ENCODE data around the gene FRMD4A. TPM values are rescaled to one million over a fixed set of nuclear protein-coding genes. Genes with fewer than 3 reads are reported as not detected.
A peak's percentile ranks its signal among the peaks of the same experiment; 100 is the strongest.

FRMD4A gene
- total RNA-seq, 6 donors from 2014 or later, result 22.3 to 114 (median 52.3) TPM

- peaks cover 6 to 79% (median 37%) of the 10 kb centered on the region in 4 donors for H3K36me3 ChIP-seq
- H3K27ac ChIP-seq, result no peak overlapping the region
- TF ChIP-seq, protein P1, sequence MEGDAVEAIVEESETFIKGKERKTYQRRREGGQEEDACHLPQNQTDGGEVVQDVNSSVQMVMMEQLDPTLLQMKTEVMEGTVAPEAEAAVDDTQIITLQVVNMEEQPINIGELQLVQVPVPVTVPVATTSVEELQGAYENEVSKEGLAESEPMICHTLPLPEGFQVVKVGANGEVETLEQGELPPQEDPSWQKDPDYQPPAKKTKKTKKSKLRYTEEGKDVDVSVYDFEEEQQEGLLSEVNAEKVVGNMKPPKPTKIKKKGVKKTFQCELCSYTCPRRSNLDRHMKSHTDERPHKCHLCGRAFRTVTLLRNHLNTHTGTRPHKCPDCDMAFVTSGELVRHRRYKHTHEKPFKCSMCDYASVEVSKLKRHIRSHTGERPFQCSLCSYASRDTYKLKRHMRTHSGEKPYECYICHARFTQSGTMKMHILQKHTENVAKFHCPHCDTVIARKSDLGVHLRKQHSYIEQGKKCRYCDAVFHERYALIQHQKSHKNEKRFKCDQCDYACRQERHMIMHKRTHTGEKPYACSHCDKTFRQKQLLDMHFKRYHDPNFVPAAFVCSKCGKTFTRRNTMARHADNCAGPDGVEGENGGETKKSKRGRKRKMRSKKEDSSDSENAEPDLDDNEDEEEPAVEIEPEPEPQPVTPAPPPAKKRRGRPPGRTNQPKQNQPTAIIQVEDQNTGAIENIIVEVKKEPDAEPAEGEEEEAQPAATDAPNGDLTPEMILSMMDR (IDR thresholded peaks at IDR 0.05), result no peak
- TF ChIP-seq POLR2AphosphoS5 (IDR thresholded peaks at IDR 0.05), result no peak
- TF ChIP-seq EP300 (IDR thresholded peaks at IDR 0.05), result no peak
- no peak for TF ChIP-seq POLR2A (IDR thresholded peaks at IDR 0.05)
- H3K9me3 ChIP-seq, result no peaks in the 10 kb centered on the region
- H3K4me1 ChIP-seq, result no peaks in the 10 kb centered on the region
- ATAC-seq (ENCODE audit: low FRiP score in 2 of 2) (no peak), DNase-seq (no peak)
- H3K4me3 ChIP-seq, result no peak overlapping the region
- no peaks in the 10 kb centered on the region for H3K27me3 ChIP-seq
- WGBS, 2 donors, result 77 to 81% methylated on average over 8 of the region's 8 CpGs
Measured at GRCh38 chr10:13614530-13615332, 716.0 kb downstream of the FRMD4A start.

DNA sequence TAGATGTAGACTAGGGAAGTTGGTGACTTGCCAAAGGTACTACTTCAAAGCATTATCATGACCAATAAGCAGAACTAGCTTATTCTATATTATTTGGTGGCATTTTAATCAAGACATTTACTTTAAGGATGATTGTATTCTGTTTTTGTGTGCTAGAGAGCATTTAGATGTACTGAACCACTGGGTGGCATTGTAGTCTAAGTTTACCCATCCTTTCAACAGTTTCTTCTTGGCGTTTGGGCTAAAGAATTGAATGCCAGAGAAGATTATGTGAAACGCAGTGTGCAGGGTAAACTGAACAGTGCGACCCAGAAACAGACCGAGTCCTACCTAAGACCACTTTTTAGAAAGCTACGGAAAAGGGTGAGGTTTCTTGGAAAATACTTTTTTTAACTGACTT is 717.2 kb downstream of the FRMD4A start:
- ATAC-seq (ENCODE audit: low FRiP score in 2 of 2) (no peak), DNase-seq (no peak)
- H3K27me3 ChIP-seq, result no peaks in the 10 kb centered on the region
- H3K4me1 ChIP-seq, result no peaks in the 10 kb centered on the region
- peaks cover 6 to 78% (median 36%) of the 10 kb centered on the region in 4 donors for H3K36me3 ChIP-seq
- TF ChIP-seq, protein P1 (IDR thresholded peaks at IDR 0.05), result peak in 3 of 6 experiments; percentile 18 to 28 (median 23)
- TF ChIP-seq EP300 (IDR thresholded peaks at IDR 0.05), result no peak
- no peak overlapping the region for H3K27ac ChIP-seq
- H3K9me3 ChIP-seq, result no peaks in the 10 kb centered on the region
- no peak overlapping the region for H3K4me3 ChIP-seq
- WGBS, 2 donors, result 49 to 51% methylated on average over 5 of the region's 5 CpGs

GRCh38 chr10:13612654-13613373 is 717.9 kb downstream of the FRMD4A start:
- 87 to 90% methylated on average over 3 of the region's 3 CpGs for WGBS, 2 donors
- Histone ChIP-seq H3K36me3 (peaks cover 6 to 71% (median 34%) of the 10 kb centered on the region in 4 donors), H3K4me3 (no peak overlapping the region), H3K27ac (no peak overlapping the region), H3K27me3 (no peaks in the 10 kb centered on the region), H3K9me3 (no peaks in the 10 kb centered on the region), H3K4me1 (no peaks in the 10 kb centered on the region)
- ATAC-seq (ENCODE audit: low FRiP score in 2 of 2) (no peak), DNase-seq (no peak)
- TF ChIP-seq POLR2A (IDR thresholded peaks at IDR 0.05) (no peak), POLR2AphosphoS5 (IDR thresholded peaks at IDR 0.05) (no peak), EP300 (IDR thresholded peaks at IDR 0.05) (no peak)
- TF ChIP-seq, protein P1 (IDR thresholded peaks at IDR 0.05), result no peak

GRCh38 chr10:13608246-13608853 is 722.4 kb downstream of the FRMD4A start:
- no peak for TF ChIP-seq POLR2A (IDR thresholded peaks at IDR 0.05)
- TF ChIP-seq, protein P1 (IDR thresholded peaks at IDR 0.05), result no peak
- TF ChIP-seq EP300 (IDR thresholded peaks at IDR 0.05), result no peak
- TF ChIP-seq POLR2AphosphoS5 (IDR thresholded peaks at IDR 0.05), result no peak
- WGBS, 2 donors, result 55 to 71% methylated on average over 8 of the region's 8 CpGs
- Histone ChIP-seq H3K4me3 (no peak overlapping the region), H3K27ac (peak overlapping the region in 1 of 4 donors; percentile 16), H3K27me3 (no peaks in the 10 kb centered on the region), H3K36me3 (peaks cover 6 to 66% (median 31%) of the 10 kb centered on the region in 4 donors), H3K9me3 (no peaks in the 10 kb centered on the region), H3K4me1 (no peaks in the 10 kb centered on the region)
- DNase-seq (peak in 1 of 2 donors; percentile 42), ATAC-seq (ENCODE audit: low FRiP score in 2 of 2) (no peak)

All from upper lobe of left lung (tissue), 6 donors.